AG09319 (cell line): ENCODE data around the gene SERTAD4.
A peak's percentile ranks its signal among the peaks of the same experiment; 100 is the strongest.

Experiments
- DNase-seq: peaks from one replicate; pipeline ENCODE4 v3.0.0-alpha.2; 2010; ENCODE audit warnings: low read depth; ENCODE audit errors: extremely low read depth
- CTCF ChIP-seq: IDR thresholded peaks from 2 replicates; pipeline ENCODE4 v1.5.1; 2011; ENCODE audit warnings: low read depth, mild to moderate bottlenecking, inconsistent platforms, low read length, moderate library complexity

SERTAD4 gene

DNA sequence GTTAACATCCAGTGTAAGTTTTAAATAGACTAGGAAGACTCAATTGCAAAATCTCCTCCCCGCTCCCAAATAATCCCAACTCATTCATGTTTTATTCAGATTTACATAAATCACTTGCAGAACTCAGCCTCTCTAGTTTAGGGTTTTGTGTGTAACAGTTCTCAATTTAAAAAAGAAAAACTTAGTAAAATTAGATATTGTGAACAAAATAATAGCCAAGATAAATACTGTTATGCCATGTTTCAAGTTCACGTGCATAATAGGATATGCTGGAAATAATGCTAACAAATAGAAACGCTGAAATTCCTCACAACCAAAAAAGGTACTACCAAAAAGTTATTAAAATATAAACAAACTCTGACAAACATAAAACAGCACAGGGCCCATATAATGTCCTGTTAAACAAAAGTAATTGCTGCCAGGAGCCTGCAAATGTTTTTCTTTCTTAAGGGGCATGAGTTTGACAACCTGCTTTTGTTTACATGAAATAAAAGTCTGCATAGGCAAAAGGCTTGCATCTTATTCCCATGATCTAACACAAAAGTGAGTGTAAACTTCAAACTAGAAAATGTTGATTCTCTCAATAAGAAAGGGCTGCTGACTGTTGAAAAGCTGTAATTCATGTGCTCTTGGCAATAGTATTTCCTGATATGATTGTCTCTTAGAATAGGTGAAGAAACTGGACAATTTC, 2.9 kb downstream of the SERTAD4 start:
- no peak for TF ChIP-seq CTCF
- DNase-seq: no peak

GRCh38 chr1:210236386-210236839, 3.8 kb downstream of the SERTAD4 start:
- no peak for DNase-seq
- TF ChIP-seq CTCF: no peak

GRCh38 chr1:210236840-210237409, 4.3 kb downstream of the SERTAD4 start:
- DNase-seq: no peak
- no peak for TF ChIP-seq CTCF

GRCh38 chr1:210237479-210237878, 4.9 kb downstream of the SERTAD4 start:
- TF ChIP-seq CTCF: no peak
- DNase-seq: no peak

- TF ChIP-seq CTCF: no peak
- DNase-seq: no peak
Observed at GRCh38 chr1:210237981-210238380, 5.4 kb downstream of the SERTAD4 start.

DNA sequence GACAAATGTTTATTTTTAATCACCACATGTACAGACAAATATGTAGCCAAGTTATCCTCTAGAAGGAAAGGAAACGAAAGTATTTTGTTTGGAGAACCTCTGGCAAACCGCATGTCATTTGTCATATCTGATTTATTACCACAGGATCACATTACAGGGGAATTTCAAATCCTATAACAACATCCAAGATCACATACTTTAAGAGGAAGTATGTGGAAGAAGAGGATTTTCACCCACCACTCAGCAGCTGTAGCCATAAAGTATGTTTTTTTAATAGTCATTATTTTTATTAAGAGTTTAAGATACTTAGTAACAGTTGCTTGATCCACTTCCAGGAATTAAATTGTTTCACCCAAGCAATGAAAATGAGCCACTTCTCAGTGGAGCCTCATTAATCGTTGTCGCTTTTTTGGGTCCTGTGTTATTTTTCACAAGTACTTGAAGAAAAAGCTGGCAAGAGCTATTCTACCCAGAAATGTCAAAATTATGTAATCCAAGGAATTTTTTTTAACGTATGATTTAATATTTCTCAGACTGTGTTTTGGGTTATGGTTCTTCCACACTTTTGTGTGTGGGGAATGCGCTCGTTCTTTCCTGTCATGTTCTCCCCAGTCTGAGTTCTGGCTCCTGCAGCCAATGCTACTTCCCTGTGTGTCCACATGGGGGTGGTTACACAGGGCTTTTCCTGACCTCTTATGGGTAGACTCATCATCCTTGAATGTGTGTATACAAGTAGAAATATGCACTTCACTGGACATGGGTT, 6.9 kb downstream of the SERTAD4 start:
- peak; percentile 49 for TF ChIP-seq CTCF
- no peak for DNase-seq

DNA sequence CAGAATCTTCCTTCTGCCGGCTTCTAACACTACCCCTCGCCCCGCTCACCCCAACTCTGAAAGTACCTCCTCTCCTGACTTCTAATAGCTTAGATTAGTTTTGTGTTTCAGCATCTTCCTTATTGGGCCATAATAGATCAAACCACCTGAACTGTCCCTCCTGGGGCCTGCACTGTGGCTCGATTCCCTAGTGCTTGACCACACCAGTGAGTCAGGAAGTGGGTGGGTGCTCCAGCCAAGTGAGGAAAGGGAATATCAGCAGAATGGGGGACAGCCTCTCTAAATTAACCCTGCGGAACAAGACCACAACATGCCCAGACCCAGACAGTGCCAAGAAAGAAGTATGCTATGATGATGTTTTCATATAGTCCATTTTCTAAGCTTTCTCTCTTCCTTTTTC, 8.5 kb downstream of the SERTAD4 start:
- DNase-seq: no peak
- TF ChIP-seq CTCF: no peak
